H9 (cell line): Measurements from ENCODE around the gene PATL2. TPM values are rescaled to one million over a fixed set of nuclear protein-coding genes. Genes with fewer than 3 reads are reported as not detected.
A peak's percentile ranks its signal among the peaks of the same experiment; 100 is the strongest.

Source experiments
- DNase-seq: peaks from one replicate; pipeline ENCODE4 v3.0.0-alpha.2; 2017
- H2AFZ ChIP-seq: one replicate; pipeline ENCODE4 v1.6.1; 2013; ENCODE audit warnings: mild to moderate bottlenecking, low read length, control low read depth, moderate library complexity
- H2AK5ac ChIP-seq: 2 replicates; pipeline ENCODE4 v1.6.1; 2013; ENCODE audit warnings: low read length, control low read depth, mixed read lengths; ENCODE audit not compliant: insufficient read length
- H2BK120ac ChIP-seq: one replicate; pipeline ENCODE4 v1.6.1; 2013; ENCODE audit warnings: low read depth, mild to moderate bottlenecking, low read length, control low read depth, inconsistent platforms; ENCODE audit not compliant: poor library complexity, severe bottlenecking
- H2BK12ac ChIP-seq: 2 replicates; pipeline ENCODE4 v1.6.1; 2013; ENCODE audit warnings: low read length, control low read depth, mixed read lengths, low read depth; ENCODE audit not compliant: insufficient read length
- H2BK15ac ChIP-seq: 2 replicates; pipeline ENCODE4 v1.6.1; 2013; ENCODE audit warnings: low read depth, low read length, control low read depth
- H2BK20ac ChIP-seq: one replicate; pipeline ENCODE4 v1.6.1; 2013; ENCODE audit warnings: low read depth, mild to moderate bottlenecking, low read length, control low read depth, inconsistent platforms; ENCODE audit not compliant: poor library complexity, severe bottlenecking
- H2BK5ac ChIP-seq: 2 replicates; pipeline ENCODE4 v1.6.1; 2013; ENCODE audit warnings: low read length, control low read depth, mixed read lengths; ENCODE audit not compliant: insufficient read length
- H3K14ac ChIP-seq: 2 replicates; pipeline ENCODE4 v1.6.1; 2013; ENCODE audit warnings: low read length, control low read depth; ENCODE audit not compliant: insufficient read depth
- H3K18ac ChIP-seq: 2 replicates; pipeline ENCODE4 v1.6.1; 2013; ENCODE audit warnings: low read depth, mild to moderate bottlenecking, mixed read lengths, low read length, control low read depth; ENCODE audit not compliant: insufficient read length
- H3K23ac ChIP-seq: 2 replicates; pipeline ENCODE4 v1.6.1; 2013; ENCODE audit warnings: low read length, control low read depth, mixed read lengths, low read depth; ENCODE audit not compliant: insufficient read length
- H3K23me2 ChIP-seq: 2 replicates; pipeline ENCODE4 v1.6.1; 2013; ENCODE audit warnings: low read depth, mild to moderate bottlenecking, mixed read lengths, low read length, control low read depth; ENCODE audit not compliant: insufficient read length, poor library complexity, severe bottlenecking
- H3K27ac ChIP-seq: 2 replicates; pipeline ENCODE4 v1.5.1; 2013; ENCODE audit warnings: low read length, control low read depth, mixed read lengths, low read depth; ENCODE audit not compliant: insufficient read length
- H3K27me3 ChIP-seq: 2 replicates; pipeline ENCODE4 v1.6.1; 2013; ENCODE audit warnings: low read length, control low read depth, inconsistent platforms; ENCODE audit not compliant: insufficient read depth
- H3K4ac ChIP-seq: 2 replicates; pipeline ENCODE4 v1.6.1; 2013; ENCODE audit warnings: low read depth, mild to moderate bottlenecking, control low read depth, inconsistent platforms, low read length, moderate library complexity
- H3K4me1 ChIP-seq: 2 replicates; pipeline ENCODE4 v1.6.1; 2013; ENCODE audit warnings: low read length, control low read depth, inconsistent platforms; ENCODE audit not compliant: insufficient read depth
- H3K4me2 ChIP-seq: 2 replicates; pipeline ENCODE4 v1.6.1; 2013; ENCODE audit warnings: low read length, control low read depth, mixed read lengths; ENCODE audit not compliant: insufficient read length, insufficient read depth
- H3K56ac ChIP-seq: 2 replicates; pipeline ENCODE4 v1.6.1; 2013; ENCODE audit warnings: low read depth, mild to moderate bottlenecking, mixed read lengths, low read length, control low read depth; ENCODE audit not compliant: insufficient read length
- H3K79me1 ChIP-seq: 2 replicates; pipeline ENCODE4 v1.6.1; 2013; ENCODE audit warnings: low read depth, mild to moderate bottlenecking, moderate library complexity, low read length, control low read depth, inconsistent platforms; ENCODE audit not compliant: insufficient read depth, poor library complexity, severe bottlenecking
- H3K79me2 ChIP-seq: 2 replicates; pipeline ENCODE4 v1.6.1; 2013; ENCODE audit warnings: low read length, control low read depth, inconsistent platforms; ENCODE audit not compliant: insufficient read depth
- H3K9ac ChIP-seq: 2 replicates; pipeline ENCODE4 v1.6.1; 2013; ENCODE audit warnings: low read length, control low read depth, mixed read lengths; ENCODE audit not compliant: insufficient read length; ENCODE audit errors: extremely low read depth
- H3K9me3 ChIP-seq: one replicate; pipeline ENCODE4 v1.6.1; 2013; ENCODE audit warnings: low read depth, low read length, inconsistent platforms; ENCODE audit not compliant: control insufficient read depth
- H3T11ph ChIP-seq: one replicate; pipeline ENCODE4 v1.6.1; 2013; ENCODE audit warnings: mild to moderate bottlenecking, low read length, control low read depth, inconsistent platforms
- H4K20me1 ChIP-seq: one replicate; pipeline ENCODE4 v1.6.1; 2013; ENCODE audit not compliant: control insufficient read depth, insufficient read length, insufficient read depth
- H4K5ac ChIP-seq: 2 replicates; pipeline ENCODE4 v1.6.1; 2013; ENCODE audit warnings: low read depth, mild to moderate bottlenecking, mixed read lengths, low read length, control low read depth; ENCODE audit not compliant: insufficient read length
- H4K8ac ChIP-seq: replicated peaks from 2 replicates; pipeline ENCODE4 v1.6.1; 2013; ENCODE audit warnings: low read length, control low read depth, mixed read lengths, low read depth; ENCODE audit not compliant: insufficient read length
- H4K91ac ChIP-seq: 2 replicates; pipeline ENCODE4 v1.6.1; 2013; ENCODE audit warnings: low read depth, mild to moderate bottlenecking, moderate library complexity, mixed read lengths, low read length, control low read depth; ENCODE audit not compliant: insufficient read length
- H3K27ac Mint-ChIP-seq, 3 experiments: 2 replicates in 2 of 3; 3 replicates in 1 of 3; pipeline ENCODE4 v1.8.0; 2020 to 2021; ENCODE audit warnings: mixed read lengths in 3 of 3, mild to moderate bottlenecking in 1 of 3, moderate library complexity in 1 of 3
- H3K27me3 Mint-ChIP-seq: 2 replicates; pipeline ENCODE4 v1.8.0; 2021; ENCODE audit warnings: low read depth, mild to moderate bottlenecking, moderate library complexity, mixed read lengths
- H3K36me3 Mint-ChIP-seq, 3 experiments: 2 replicates in 2 of 3; 3 replicates in 1 of 3; pipeline ENCODE4 v1.8.0; 2020 to 2021; ENCODE audit warnings: low read depth in 3 of 3, mixed read lengths in 3 of 3; ENCODE audit not compliant: insufficient read depth in 1 of 3
- H3K4me1 Mint-ChIP-seq, 2 experiments: 2 replicates each; pipeline ENCODE4 v1.8.0; 2020; ENCODE audit warnings: mixed read lengths in 2 of 2
- H3K4me3 Mint-ChIP-seq, 2 experiments: 2 replicates in 1 of 2; 3 replicates in 1 of 2; pipeline ENCODE4 v1.8.0; 2020 to 2021; ENCODE audit warnings: mild to moderate bottlenecking in 2 of 2, mixed read lengths in 2 of 2, moderate library complexity in 1 of 2
- H3K9me3 Mint-ChIP-seq, 2 experiments: 2 replicates in 1 of 2; 3 replicates in 1 of 2; pipeline ENCODE4 v1.8.0; 2020; ENCODE audit warnings: mild to moderate bottlenecking in 2 of 2, mixed read lengths in 2 of 2, moderate library complexity in 1 of 2
- CTCF ChIP-seq: fragments of 200-600 bp; sonication (generic); conservative IDR thresholded peaks from 3 replicates; pipeline ENCODE4 v1.8.0; 2021; ENCODE audit warnings: antibody characterized with exemption, mild to moderate bottlenecking
- WGBS: extraction: QIAGEN DNeasy Blood & Tissue Kit; methylation state at CpG from one replicate; pipeline ENCODE4 v1.1.7; 2013; ENCODE audit warnings: missing lambda C conversion rate, low lambda C conversion rate, mixed read lengths; ENCODE audit not compliant: insufficient read length; ENCODE audit errors: extremely low coverage; 5-methylcytosine and 5-hydroxymethylcytosine counted together
- long read RNA-seq: library from polyadenylated mRNA; unstranded; transcript quantifications from one replicate; pipeline ENCODE4 v2.0.0, GENCODE V29; 2020
- total RNA-seq: library from RNA; stranded (reverse); gene quantifications from 2 replicates; pipeline ENCODE4 v1.2.1, GENCODE V29; 2021

Gene PATL2
- 0.46 and 0.55 TPM in 2 replicates for total RNA-seq
- long read RNA-seq, result 0 reads

GRCh38 chr15:44711096-44711742, at the start of gene PATL2, which contains the start of gene B2M:
Gene PATL2, minus strand, starts transcription at chr15:44711323. Its CDS starts 34,833 bp downstream, at chr15:44676490.
Gene B2M, plus strand, starts transcription at chr15:44711517. Its CDS starts 30 bp downstream, at chr15:44711547.
- Mint-ChIP-seq H3K9me3 (no peaks in the 10 kb centered on the region), H3K4me1 (peaks cover 6 to 7% of the 10 kb centered on the region in 2 experiments), H3K4me3 (peak within 1 kb of the TSS; percentile 82 to 95), H3K27me3 (peaks cover 15% of the 10 kb centered on the region), H3K36me3 (peaks cover 0 to 3% (median 2%) of the 10 kb centered on the region in 3 experiments; a peak in 5 of 7 replicates), H3K27ac (peak within 1 kb of the TSS; percentile 93 to 96 (median 95))
- no peaks in the 10 kb centered on the region for H3K4me1 ChIP-seq
- no peak within 1 kb of the TSS for H2AFZ ChIP-seq
- no peak within 1 kb of the TSS for H2BK20ac ChIP-seq
- no peak within 1 kb of the TSS for H2AK5ac ChIP-seq
- peak within 1 kb of the TSS; percentile 37 for H3K9ac ChIP-seq
- H3K27ac ChIP-seq, result no peak within 1 kb of the TSS
- peak; percentile 94 for DNase-seq
- no peaks in the 10 kb centered on the region; the same call in 1 of the 2 replicates for H3K27me3 ChIP-seq
- no peak within 1 kb of the TSS for H4K8ac ChIP-seq
- H3T11ph ChIP-seq, result no peak within 1 kb of the TSS
- H3K14ac ChIP-seq, result peak within 1 kb of the TSS; percentile 70; the same call in 1 of the 2 replicates
- no peaks in the 10 kb centered on the region for H3K79me1 ChIP-seq
- H3K4me2 ChIP-seq, result peak within 1 kb of the TSS; percentile 55
- TF ChIP-seq CTCF, result no peak
- H4K20me1 ChIP-seq, result no peaks in the 10 kb centered on the region
- no peak within 1 kb of the TSS for H4K91ac ChIP-seq
- no CpG with 5 or more reads among the region's 37 CpGs for WGBS
- H3K79me2 ChIP-seq, result no peaks in the 10 kb centered on the region; the same call in 1 of the 2 replicates
- no peak within 1 kb of the TSS for H3K56ac ChIP-seq
- H3K18ac ChIP-seq, result peak within 1 kb of the TSS; percentile 61
- no peak within 1 kb of the TSS for H2BK120ac ChIP-seq
- H3K23ac ChIP-seq, result no peak within 1 kb of the TSS
- no peak within 1 kb of the TSS for H2BK12ac ChIP-seq
- H2BK15ac ChIP-seq, result no peak within 1 kb of the TSS
- no peaks in the 10 kb centered on the region for H3K9me3 ChIP-seq
- no peak within 1 kb of the TSS for H3K4ac ChIP-seq
- no peak within 1 kb of the TSS for H2BK5ac ChIP-seq
- peaks cover 13% of the 10 kb centered on the region for H3K23me2 ChIP-seq
- H4K5ac ChIP-seq, result no peak within 1 kb of the TSS
